ENCODE results near the gene RRBP1. TPM values are rescaled to one million over a fixed set of nuclear protein-coding genes. Genes with fewer than 3 reads are reported as not detected.

The RRBP1 gene
- total and polyA plus RNA-seq, 4 experiments from 2014 or later, result 0.63 to 33.7 (median 21.0) TPM

DNA sequence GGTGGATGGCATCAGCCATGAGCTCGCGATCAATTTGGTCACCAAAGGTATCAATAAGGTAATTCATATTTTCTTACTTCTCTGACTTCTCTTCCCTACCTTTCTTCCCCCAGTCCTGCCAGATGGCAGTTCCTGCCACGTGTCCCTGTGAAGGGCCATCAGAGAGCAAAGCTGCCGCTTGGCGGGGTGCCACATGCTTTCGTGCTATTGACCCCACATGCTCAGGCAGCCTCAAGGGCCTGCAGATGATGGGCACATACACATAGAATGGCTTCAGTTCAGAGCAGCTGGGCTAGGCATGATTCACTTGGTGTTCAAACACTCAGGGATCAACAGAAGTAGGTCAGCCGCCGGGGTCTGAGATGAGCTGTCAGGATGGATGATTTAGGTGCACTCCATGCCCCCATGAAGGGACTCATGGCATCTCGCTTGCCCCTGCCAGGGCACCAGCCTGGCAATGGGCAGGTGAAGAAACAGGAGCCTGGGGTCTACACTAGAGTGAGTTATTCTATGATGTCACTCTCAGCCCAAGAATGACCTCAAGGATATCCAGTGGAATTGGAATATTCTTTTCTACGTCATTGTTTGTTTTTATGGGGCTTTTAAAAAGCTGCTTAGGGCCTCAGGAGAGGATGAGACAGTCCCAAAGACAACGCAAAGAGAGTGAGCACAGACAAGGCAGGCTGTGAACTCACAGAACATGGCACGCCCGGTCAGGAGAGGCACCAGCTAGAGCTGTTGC, 43.2 kb upstream of the RRBP1 start:
- H3K27ac ChIP-seq (ENCODE audit: low read depth, low read length), result no peak overlapping the region
- intact Hi-C loops (cut with micrococcal nuclease), result no loop called here
- Mint-ChIP-seq H3K36me3 (no peaks in the 10 kb centered on the region), H3K27ac (no peak overlapping the region), H3K27me3 (peaks cover 16 to 24% of the 10 kb centered on the region in 2 donors), H3K4me1 (no peaks in the 10 kb centered on the region), H3K4me3 (no peak overlapping the region), H3K9me3 (peaks cover 0 to 4% (median 0%) of the 10 kb centered on the region in 8 donors)
- no peaks in the 10 kb centered on the region for H3K4me1 ChIP-seq (ENCODE audit: insufficient read depth, low read length)
- no peaks in the 10 kb centered on the region for H3K9me3 ChIP-seq (ENCODE audit: control insufficient read depth in 1 of 2, low read length in 2 of 2)
- H3K27me3 ChIP-seq (ENCODE audit: insufficient read depth, low read length), result no peaks in the 10 kb centered on the region
- no peak overlapping the region for H3K4me3 ChIP-seq (ENCODE audit: low read length in 2 of 2)
- DNase-seq, result no peak
- ChIA-PET CTCF (ENCODE audit: partially characterized antibody) (no interaction called here), POLR2A (ENCODE audit: partially characterized antibody) (no interaction called here)
- H3K36me3 ChIP-seq (ENCODE audit: insufficient read depth, low read length), result no peaks in the 10 kb centered on the region

DNA sequence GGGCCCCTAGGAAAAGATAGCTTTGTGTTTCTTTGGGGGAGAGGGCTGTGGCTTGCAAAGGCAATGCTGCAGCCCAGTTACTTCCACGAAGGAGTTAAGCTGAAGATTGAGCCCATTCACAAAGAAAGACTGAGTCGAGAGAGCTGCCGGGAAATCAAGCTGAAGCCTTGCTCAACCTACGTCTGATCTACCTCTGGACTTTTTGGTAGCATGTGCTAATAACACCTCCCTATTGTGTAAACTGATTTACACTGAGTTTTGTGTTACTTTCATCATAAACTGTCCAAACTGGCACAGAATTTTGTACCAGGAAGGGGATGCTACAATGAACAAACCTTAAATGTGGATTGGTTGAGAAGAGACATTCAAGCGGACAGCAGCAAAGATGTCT, 41.3 kb upstream of the RRBP1 start:
- H3K9me3 Mint-ChIP-seq, result peaks cover 0 to 4% (median 0%) of the 10 kb centered on the region in 8 donors
- H3K4me3 ChIP-seq (ENCODE audit: low read length in 2 of 2), result no peak overlapping the region
- no peak overlapping the region for H3K27ac ChIP-seq (ENCODE audit: low read depth, low read length)
- no peak overlapping the region for H3K4me3 Mint-ChIP-seq
- H3K36me3 ChIP-seq (ENCODE audit: insufficient read depth, low read length), result no peaks in the 10 kb centered on the region
- no peaks in the 10 kb centered on the region for H3K9me3 ChIP-seq (ENCODE audit: control insufficient read depth in 1 of 2, low read length in 2 of 2)
- H3K4me1 ChIP-seq (ENCODE audit: insufficient read depth, low read length), result no peaks in the 10 kb centered on the region
- ChIA-PET POLR2A (ENCODE audit: partially characterized antibody) (no interaction called here), CTCF (ENCODE audit: partially characterized antibody) (no interaction called here)
- H3K27ac Mint-ChIP-seq, result no peak overlapping the region
- no peaks in the 10 kb centered on the region for H3K27me3 ChIP-seq (ENCODE audit: insufficient read depth, low read length)
- no peaks in the 10 kb centered on the region for H3K4me1 Mint-ChIP-seq
- DNase-seq, result no peak
- intact Hi-C loops (cut with micrococcal nuclease), result no loop called here
- H3K27me3 Mint-ChIP-seq, result peaks cover 13 to 18% of the 10 kb centered on the region in 2 donors
- H3K36me3 Mint-ChIP-seq, result no peaks in the 10 kb centered on the region

DNA sequence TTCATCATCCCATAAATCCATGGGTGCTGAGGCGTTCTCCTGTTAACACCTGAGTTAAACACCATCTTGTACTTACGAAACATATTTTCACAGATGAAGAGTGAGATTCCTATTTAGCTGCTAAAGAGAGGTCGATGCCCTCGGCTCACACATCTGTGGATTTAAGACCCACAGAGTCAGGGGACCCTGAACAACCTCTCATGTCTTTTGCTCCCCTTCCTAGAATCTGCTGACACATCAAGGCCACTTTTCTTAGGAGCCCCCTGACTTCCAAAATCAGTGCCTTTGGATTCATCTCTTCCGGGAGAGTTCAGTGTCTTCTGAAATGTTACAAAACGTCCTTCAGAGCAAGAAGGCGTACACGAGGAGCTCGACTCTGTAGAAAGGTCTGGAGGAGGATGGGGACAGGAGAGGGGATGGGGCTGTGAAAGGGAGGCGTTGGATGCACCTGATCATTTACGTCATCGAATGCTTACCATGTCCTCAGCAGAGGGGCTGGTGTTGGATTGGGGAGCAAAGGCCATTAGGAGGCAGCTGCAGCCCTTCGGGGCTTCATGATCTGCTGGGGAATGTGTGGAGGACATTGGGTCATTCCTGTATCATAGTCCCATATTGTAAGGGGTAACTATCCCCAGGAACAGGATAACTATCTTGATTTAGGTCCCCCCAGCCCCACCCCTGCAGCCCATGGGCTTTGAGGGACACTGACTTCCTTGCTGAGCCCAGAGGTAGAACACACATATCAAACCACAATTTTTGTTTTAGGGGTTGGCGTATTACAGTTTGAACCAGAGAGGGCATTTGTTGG, 40.7 kb upstream of the RRBP1 start:
- no peaks in the 10 kb centered on the region for H3K27me3 ChIP-seq (ENCODE audit: insufficient read depth, low read length)
- intact Hi-C loops (cut with micrococcal nuclease), result no loop called here
- peaks cover 13 to 18% of the 10 kb centered on the region in 2 donors for H3K27me3 Mint-ChIP-seq

DNA sequence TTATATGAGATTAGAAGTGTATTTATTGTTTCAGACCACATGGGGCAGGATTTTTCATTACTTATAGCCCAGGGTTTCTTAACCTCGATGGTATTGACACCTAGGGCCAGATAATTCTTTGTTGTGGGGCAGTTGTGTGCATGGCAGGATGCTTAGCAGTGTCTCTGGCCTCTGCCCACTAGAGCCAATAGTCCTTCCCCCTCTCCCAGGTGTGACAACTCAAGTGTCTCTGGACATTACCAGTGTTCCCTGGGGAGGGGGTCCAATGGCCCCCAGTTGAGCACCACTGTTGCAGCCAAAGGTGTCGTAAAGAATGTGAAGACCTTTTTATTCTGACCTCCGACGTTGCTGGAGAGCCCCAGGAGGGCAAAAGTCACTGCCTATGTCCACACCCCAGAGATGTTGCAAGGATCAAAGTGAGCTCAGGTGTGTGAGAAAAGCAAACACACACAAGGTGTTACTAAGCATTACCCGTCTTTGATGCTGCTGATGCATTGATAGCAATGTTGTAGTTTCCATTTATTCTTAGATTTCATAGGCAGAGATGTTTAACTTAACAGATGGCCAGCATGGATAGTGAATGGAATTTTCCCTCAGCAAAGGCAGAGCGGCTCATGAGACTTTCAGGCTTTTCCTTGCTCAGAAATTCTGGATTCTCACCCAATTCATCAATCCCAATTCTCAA, 39.9 kb upstream of the RRBP1 start:
- Mint-ChIP-seq H3K4me3 (no peak overlapping the region), H3K36me3 (no peaks in the 10 kb centered on the region), H3K9me3 (peaks cover 0 to 2% (median 0%) of the 10 kb centered on the region in 8 donors), H3K4me1 (no peaks in the 10 kb centered on the region), H3K27me3 (peaks cover 14 to 18% of the 10 kb centered on the region in 2 donors), H3K27ac (no peak overlapping the region)
- no peak for DNase-seq
- H3K36me3 ChIP-seq (ENCODE audit: insufficient read depth, low read length), result no peaks in the 10 kb centered on the region
- no peak overlapping the region for H3K4me3 ChIP-seq (ENCODE audit: low read length in 2 of 2)
- POLR2A ChIA-PET (ENCODE audit: partially characterized antibody), result no interaction called here
- H3K9me3 ChIP-seq (ENCODE audit: control insufficient read depth in 1 of 2, low read length in 2 of 2), result no peaks in the 10 kb centered on the region
- CTCF ChIA-PET (ENCODE audit: partially characterized antibody), result no interaction called here
- H3K27me3 ChIP-seq (ENCODE audit: insufficient read depth, low read length), result no peaks in the 10 kb centered on the region
- no peaks in the 10 kb centered on the region for H3K4me1 ChIP-seq (ENCODE audit: insufficient read depth, low read length)
- intact Hi-C loops (cut with micrococcal nuclease), result no loop called here
- H3K27ac ChIP-seq (ENCODE audit: low read depth, low read length), result no peak overlapping the region

More for the DNA sequence above, 40.7 kb upstream of the RRBP1 start:
- H3K4me3 ChIP-seq (ENCODE audit: low read length in 2 of 2), result no peak overlapping the region
- POLR2A ChIA-PET (ENCODE audit: partially characterized antibody), result no interaction called here
- no peaks in the 10 kb centered on the region for H3K9me3 ChIP-seq (ENCODE audit: control insufficient read depth in 1 of 2, low read length in 2 of 2)
- H3K27ac Mint-ChIP-seq, result no peak overlapping the region
- no peak overlapping the region for H3K4me3 Mint-ChIP-seq
- peaks cover 0 to 2% (median 0%) of the 10 kb centered on the region in 8 donors for H3K9me3 Mint-ChIP-seq
- no peak for DNase-seq
- no peaks in the 10 kb centered on the region for H3K4me1 Mint-ChIP-seq
- H3K36me3 Mint-ChIP-seq, result no peaks in the 10 kb centered on the region
- H3K4me1 ChIP-seq (ENCODE audit: insufficient read depth, low read length), result no peaks in the 10 kb centered on the region
- CTCF ChIA-PET (ENCODE audit: partially characterized antibody), result no interaction called here
- no peaks in the 10 kb centered on the region for H3K36me3 ChIP-seq (ENCODE audit: insufficient read depth, low read length)
- H3K27ac ChIP-seq (ENCODE audit: low read depth, low read length), result no peak overlapping the region

DNA sequence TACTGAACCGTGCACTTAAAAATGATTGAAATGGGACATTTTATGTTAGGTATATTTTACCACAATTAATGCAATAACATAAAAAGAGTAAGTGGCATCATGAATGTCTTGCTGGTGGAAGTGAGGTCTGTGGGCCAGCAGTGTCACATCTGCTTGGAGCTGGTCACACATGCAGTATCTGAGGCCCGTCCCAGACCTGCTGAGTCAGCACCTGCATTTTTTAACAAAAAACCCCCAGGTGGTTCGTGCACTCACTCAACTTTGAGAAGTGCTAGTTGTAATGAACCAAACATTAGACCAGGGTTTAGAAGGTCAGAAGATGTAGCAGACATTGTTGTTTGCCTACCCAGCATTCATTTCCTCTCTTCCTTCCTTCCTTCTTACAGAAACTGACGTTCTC, 38.7 kb upstream of the RRBP1 start:
- no peaks in the 10 kb centered on the region for H3K4me1 Mint-ChIP-seq
- peaks cover 14 to 18% of the 10 kb centered on the region in 2 donors for H3K27me3 Mint-ChIP-seq
- H3K9me3 ChIP-seq (ENCODE audit: control insufficient read depth in 1 of 2, low read length in 2 of 2), result no peaks in the 10 kb centered on the region
- H3K27ac Mint-ChIP-seq, result no peak overlapping the region
- DNase-seq, result no peak
- no peak overlapping the region for H3K4me3 Mint-ChIP-seq
- no peaks in the 10 kb centered on the region for H3K36me3 Mint-ChIP-seq
- no peak overlapping the region for H3K27ac ChIP-seq (ENCODE audit: low read depth, low read length)
- H3K9me3 Mint-ChIP-seq, result peaks cover 0 to 2% (median 0%) of the 10 kb centered on the region in 8 donors
- H3K27me3 ChIP-seq (ENCODE audit: insufficient read depth, low read length), result no peaks in the 10 kb centered on the region
- no peak overlapping the region for H3K4me3 ChIP-seq (ENCODE audit: low read length in 2 of 2)
- intact Hi-C loops (cut with micrococcal nuclease), result no loop called here
- POLR2A ChIA-PET (ENCODE audit: partially characterized antibody), result no interaction called here
- H3K36me3 ChIP-seq (ENCODE audit: insufficient read depth, low read length), result no peaks in the 10 kb centered on the region
- H3K4me1 ChIP-seq (ENCODE audit: insufficient read depth, low read length), result no peaks in the 10 kb centered on the region
- CTCF ChIA-PET (ENCODE audit: partially characterized antibody), result no interaction called here

DNA sequence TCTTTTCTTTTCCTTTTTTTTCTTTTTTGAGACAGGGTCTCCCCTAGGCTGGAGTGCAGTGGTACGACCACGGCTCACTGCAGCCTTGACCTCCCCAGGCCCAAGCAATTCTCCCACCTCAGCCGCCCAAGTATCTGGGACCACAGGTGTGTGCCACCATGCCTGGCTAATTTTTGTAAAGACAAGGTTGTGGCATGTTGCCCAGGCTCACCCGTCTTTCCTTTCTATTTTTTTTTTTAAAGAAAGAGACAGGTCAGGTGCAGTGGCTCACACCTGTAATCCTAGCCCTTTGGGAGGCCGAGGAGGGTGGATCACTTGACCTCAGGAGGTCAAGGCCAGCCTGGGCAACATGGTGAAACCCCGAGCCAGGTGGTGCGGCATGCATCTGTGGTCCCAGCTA, 34.3 kb upstream of the RRBP1 start:
- Mint-ChIP-seq H3K9me3 (no peaks in the 10 kb centered on the region), H3K36me3 (no peaks in the 10 kb centered on the region), H3K4me3 (no peak overlapping the region), H3K4me1 (no peaks in the 10 kb centered on the region), H3K27ac (no peak overlapping the region), H3K27me3 (peaks cover 3 to 5% of the 10 kb centered on the region in 2 donors)
- H3K36me3 ChIP-seq (ENCODE audit: insufficient read depth, low read length), result no peaks in the 10 kb centered on the region
- no peaks in the 10 kb centered on the region for H3K27me3 ChIP-seq (ENCODE audit: insufficient read depth, low read length)
- no peak for DNase-seq
- H3K27ac ChIP-seq (ENCODE audit: low read depth, low read length), result no peak overlapping the region
- H3K4me3 ChIP-seq (ENCODE audit: low read length in 2 of 2), result no peak overlapping the region
- ChIA-PET CTCF (ENCODE audit: partially characterized antibody) (no interaction called here), POLR2A (ENCODE audit: partially characterized antibody) (no interaction called here)
- intact Hi-C loops (cut with micrococcal nuclease), result no loop called here
- no peaks in the 10 kb centered on the region for H3K4me1 ChIP-seq (ENCODE audit: insufficient read depth, low read length)
- H3K9me3 ChIP-seq (ENCODE audit: control insufficient read depth in 1 of 2, low read length in 2 of 2), result no peaks in the 10 kb centered on the region

DNA sequence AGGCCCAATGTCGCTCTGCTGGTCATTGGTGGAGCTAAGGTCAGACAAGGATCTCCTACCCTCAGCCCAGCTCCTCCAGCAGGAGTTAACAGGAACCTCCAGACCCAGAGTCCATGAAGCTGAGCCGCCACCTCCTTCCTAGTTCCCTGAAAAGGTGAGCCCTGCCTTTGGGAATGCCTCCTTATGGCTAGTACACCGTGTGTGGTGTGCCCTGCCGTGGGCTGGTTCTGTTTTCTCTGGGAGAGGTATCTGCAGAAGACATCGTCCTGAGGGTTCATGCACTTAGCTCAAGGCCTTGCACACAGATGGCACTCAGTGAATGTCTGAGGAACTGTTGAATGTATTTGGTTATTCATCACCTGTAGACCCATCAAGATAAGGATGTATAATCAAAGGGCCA, 33.0 kb upstream of the RRBP1 start:
- H3K27me3 ChIP-seq (ENCODE audit: insufficient read depth, low read length), result no peaks in the 10 kb centered on the region
- no peaks in the 10 kb centered on the region for H3K9me3 Mint-ChIP-seq
- ChIA-PET CTCF (ENCODE audit: partially characterized antibody) (no interaction called here), POLR2A (ENCODE audit: partially characterized antibody) (no interaction called here)
- no peak overlapping the region for H3K27ac Mint-ChIP-seq
- no peaks in the 10 kb centered on the region for H3K4me1 ChIP-seq (ENCODE audit: insufficient read depth, low read length)
- no peak overlapping the region for H3K27ac ChIP-seq (ENCODE audit: low read depth, low read length)
- H3K27me3 Mint-ChIP-seq, result peaks cover 3 to 5% of the 10 kb centered on the region in 2 donors
- intact Hi-C loops (cut with micrococcal nuclease), result no loop called here
- DNase-seq, result no peak
- H3K36me3 ChIP-seq (ENCODE audit: insufficient read depth, low read length), result no peaks in the 10 kb centered on the region
- H3K9me3 ChIP-seq (ENCODE audit: control insufficient read depth in 1 of 2, low read length in 2 of 2), result no peaks in the 10 kb centered on the region
- H3K4me3 Mint-ChIP-seq, result no peak overlapping the region
- H3K36me3 Mint-ChIP-seq, result no peaks in the 10 kb centered on the region
- H3K4me1 Mint-ChIP-seq, result no peaks in the 10 kb centered on the region
- no peak overlapping the region for H3K4me3 ChIP-seq (ENCODE audit: low read length in 2 of 2)

Data from CD4-positive, alpha-beta memory T cell (primary cell).